H1 (cell line): ENCODE measurements around the gene PRKCA. TPM values are rescaled to one million over a fixed set of nuclear protein-coding genes. Genes with fewer than 3 reads are reported as not detected.

ENCODE experiments used
- BRCA1 ChIP-seq: IDR thresholded peaks from 2 replicates; pipeline ENCODE4 v1.6.1; 2012; ENCODE audit warnings: low read depth, low read length, improper control_type of control experiment
- CHD7 ChIP-seq: fragments of 300-600 bp; sonication (generic); IDR thresholded peaks from 2 replicates; pipeline ENCODE4 v1.7.1; 2012; ENCODE audit warnings: low read length, moderate library complexity, mild to moderate bottlenecking, inconsistent platforms; ENCODE audit not compliant: insufficient replicate concordance
- FOSL1 ChIP-seq: IDR thresholded peaks from 2 replicates; pipeline ENCODE4 v1.6.1; 2011; ENCODE audit warnings: mild to moderate bottlenecking, low read depth, low read length, moderate library complexity; ENCODE audit not compliant: insufficient read depth
- HDAC6 ChIP-seq: IDR thresholded peaks from one replicate; pipeline ENCODE4 v1.7.1; 2012; ENCODE audit warnings: low read depth, mild to moderate bottlenecking, inconsistent platforms, low read length, moderate library complexity
- KDM4A ChIP-seq: IDR thresholded peaks from one replicate; pipeline ENCODE4 v1.7.1; 2012; ENCODE audit warnings: low read depth, mild to moderate bottlenecking, moderate library complexity, low read length, inconsistent platforms; ENCODE audit not compliant: severe bottlenecking
- POU5F1 ChIP-seq: IDR thresholded peaks from 2 replicates; pipeline ENCODE4 v1.6.1; 2011; ENCODE audit warnings: low read depth, mild to moderate bottlenecking, low read length, moderate library complexity
- SUZ12 ChIP-seq: fragments of 200-600 bp; sonication (generic); IDR thresholded peaks from 2 replicates; pipeline ENCODE4 v1.6.1; 2012; ENCODE audit warnings: mild to moderate bottlenecking, inconsistent platforms, low read length, moderate library complexity, mixed read lengths
- TEAD4 ChIP-seq: IDR thresholded peaks from 2 replicates; pipeline ENCODE4 v1.6.1; 2012; ENCODE audit warnings: low read depth, low read length, inconsistent platforms, mixed read lengths
- polyA plus RNA-seq, 7 experiments: library from polyadenylated mRNA; depleted of rRNA in 3 of 7; stranded (reverse) in 5 of 7; unstranded in 2 of 7; fragments of >200 nt in 5 of 7; fragments of 200-250 nt in 2 of 7; gene quantifications; 1 replicate in 5 of 7; 2 replicates in 1 of 7; 4 replicates in 1 of 7; pipeline versions ENCODE4 v1.2.1 to v1.2.3, GENCODE V29; 2011 to 2013; ENCODE audit warnings: missing spikeins in 2 of 7, mixed read lengths in 2 of 7
- total RNA-seq: library from RNA; stranded (reverse); fragmentation: NEBNext Ultra II Directional; extraction: Animal tissue kit (Norgen Biotek cat#: 25700); gene quantifications from 2 replicates; pipeline ENCODE4 v1.2.1, GENCODE V29; 2021

The PRKCA gene
- total and polyA plus RNA-seq, 2 of the 8 experiments (the other 6 are each of a cell fraction or from before 2014, with no cell fraction given) = 5.8 to 17.8 TPM

- no peak for TF ChIP-seq CHD7
- TF ChIP-seq TEAD4 = no peak
- TF ChIP-seq POU5F1 = no peak
- TF ChIP-seq KDM4A = no peak
- no peak for TF ChIP-seq FOSL1
- no peak for TF ChIP-seq SUZ12
- no peak for TF ChIP-seq BRCA1
- no peak for TF ChIP-seq HDAC6
Observed at GRCh38 chr17:66775881-66776400, 473.5 kb downstream of the PRKCA start (continued).
